HepG2 (cell line): ENCODE data around the gene ELAPOR1. TPM values are rescaled to one million over a fixed set of nuclear protein-coding genes. Genes with fewer than 3 reads are reported as not detected.

ENCODE experiments used
- HMG20A ChIP-seq: IDR thresholded peaks from 2 replicates; pipeline ENCODE4 v1.6.1; 2016; ENCODE audit warnings: borderline replicate concordance
- KLF6 ChIP-seq: IDR thresholded peaks from 2 replicates; pipeline ENCODE4 v1.8.0; 2016; ENCODE audit warnings: missing biosample characterization, missing genetic modification reagents
- MAZ ChIP-seq, 2 experiments: sonication (generic) in 1 of 2; formaldehyde crosslinking in 1 of 2; IDR thresholded peaks; 2 replicates each; pipeline versions ENCODE4 v1.5.0 to v1.6.1; 2012 to 2020; ENCODE audit warnings: low read depth in 2 of 2, mild to moderate bottlenecking in 2 of 2, borderline replicate concordance in 1 of 2, improper control_type of control experiment in 1 of 2, low read length in 1 of 2, missing genetic modification reagents in 1 of 2, moderate library complexity in 1 of 2
- MTF2 ChIP-seq: sonication (generic); formaldehyde crosslinking; IDR thresholded peaks from 2 replicates; pipeline ENCODE4 v1.5.0; 2020; ENCODE audit warnings: missing genetic modification reagents, borderline replicate concordance
- NFKBIZ ChIP-seq: IDR thresholded peaks from 2 replicates; pipeline ENCODE4 v1.6.1; 2018; ENCODE audit warnings: missing genetic modification reagents, missing compliant biosample characterization
- NKX3-1 ChIP-seq: sonication (generic); formaldehyde crosslinking; IDR thresholded peaks from 2 replicates; pipeline ENCODE4 v1.5.0; 2020; ENCODE audit warnings: missing genetic modification reagents
- PHF20 ChIP-seq: sonication (generic); formaldehyde crosslinking; IDR thresholded peaks from 2 replicates; pipeline ENCODE4 v1.5.0; 2020; ENCODE audit warnings: mild to moderate bottlenecking, missing genetic modification reagents
- POGK ChIP-seq: sonication (generic); formaldehyde crosslinking; conservative IDR thresholded peaks from 2 replicates; pipeline ENCODE4 v1.8.0; 2022; ENCODE audit warnings: mild to moderate bottlenecking, moderate library complexity, missing genetic modification reagents
- SOX5 ChIP-seq: IDR thresholded peaks from 2 replicates; pipeline ENCODE4 v1.6.1; 2016; ENCODE audit warnings: borderline replicate concordance
- ZBTB26 ChIP-seq: IDR thresholded peaks from 2 replicates; pipeline ENCODE4 v1.6.1; 2016; ENCODE audit warnings: missing compliant biosample characterization, missing genetic modification reagents, borderline replicate concordance
- ZFP82 ChIP-seq: sonication (generic); formaldehyde crosslinking; IDR thresholded peaks from 2 replicates; pipeline ENCODE4 v1.5.1; 2020; ENCODE audit warnings: mild to moderate bottlenecking, missing genetic modification reagents, borderline replicate concordance
- ZNF282 ChIP-seq: fragments of 450-650 bp; IDR thresholded peaks from 2 replicates; pipeline ENCODE4 v1.6.1; 2018; ENCODE audit not compliant: partially characterized antibody
- ZNF407 ChIP-seq: sonication (generic); formaldehyde crosslinking; IDR thresholded peaks from one replicate; pipeline ENCODE4 v1.5.1; 2020; ENCODE audit warnings: mild to moderate bottlenecking, missing genetic modification reagents; ENCODE audit errors: not compliant biosample characterization
- polyA plus RNA-seq, 8 experiments: library from polyadenylated mRNA; depleted of rRNA in 3 of 8; stranded (reverse) in 7 of 8; unstranded in 1 of 8; fragments of >200 nt; fragmentation: Illumina TruSeq in 4 of 8; extraction: Trizol in 4 of 8; gene quantifications; 2 replicates each; pipeline versions ENCODE4 v1.2.1 to v1.2.3, GENCODE V29; 2011 to 2016; ENCODE audit warnings: low read depth in 4 of 8, missing spikeins in 1 of 8, mixed read lengths in 1 of 8; ENCODE audit not compliant: insufficient read depth in 1 of 8
- total RNA-seq, 5 experiments: library from RNA; depleted of rRNA; stranded (reverse); fragments of >200 nt; fragmentation: Illumina TruSeq; extraction: Trizol; gene quantifications; 2 replicates each; pipeline ENCODE4 v1.2.3, GENCODE V29; 2016; ENCODE audit warnings: low read depth in 1 of 5

The ELAPOR1 gene
- total and polyA plus RNA-seq, 2 of the 13 experiments (the other 11 are each of a cell fraction or from before 2014, with no cell fraction given), result 0.13 to 0.20 TPM

- TF ChIP-seq ZBTB26 (0 out of 2 replicates have a peak, but pooled peaks have one; percentile 21), MTF2 (CRISPR knock-in tag) (no peak), ZNF282 (no peak), SOX5 (CRISPR knock-in tag) (peak; percentile 66), ZFP82 (0 out of 2 replicates have a peak, but pooled peaks have one; percentile 37), HMG20A (CRISPR knock-in tag) (peak; percentile 10; the same call in 1 of the 2 replicates), KLF6 (CRISPR knock-in tag) (no peak), NFKBIZ (CRISPR knock-in tag) (no peak), MAZ (IDR thresholded peaks at IDR 0.05; ENCODE audit: borderline replicate concordance, low read depth, low read length) (0 out of 2 replicates have a peak, but pooled peaks have one; percentile 20), MAZ (CRISPR knock-in tag; IDR thresholded peaks at IDR 0.05; ENCODE audit: low read depth) (no peak), POGK (CRISPR knock-in tag) (no peak), PHF20 (CRISPR knock-in tag) (no peak), NKX3-1 (CRISPR knock-in tag) (no peak), ZNF407 (CRISPR knock-in tag) (no peak)
Observed at GRCh38 chr1:109151146-109151990, 37.5 kb downstream of the ELAPOR1 start (continued).
